Vagina (tissue), 2 donors: ENCODE results near the gene SERPINB10.

Experiments
- CTCF ChIP-seq, 3 experiments: fragments of 450-650 bp in 2 of 3; fragments of 200-600 bp in 1 of 3; sonication (generic) in 1 of 3; IDR thresholded peaks; one replicate each; pipeline ENCODE4 v1.5.1; 2017 to 2019; ENCODE audit warnings: antibody characterized with exemption in 3 of 3, mild to moderate bottlenecking in 2 of 3, moderate library complexity in 2 of 3
- POLR2A ChIP-seq, 2 donors: fragments of 450-650 bp; IDR thresholded peaks; one replicate each; pipeline ENCODE4 v1.6.1; 2017; ENCODE audit warnings: antibody characterized with exemption in 2 of 2, mild to moderate bottlenecking in 2 of 2, moderate library complexity in 2 of 2
- POLR2AphosphoS5 ChIP-seq, 2 donors: sonication (generic); formaldehyde crosslinking; IDR thresholded peaks; one replicate each; pipeline ENCODE4 v1.9.0; 2017; ENCODE audit warnings: antibody characterized with exemption in 2 of 2, mild to moderate bottlenecking in 2 of 2, low read depth in 1 of 2; ENCODE audit not compliant: insufficient read depth in 1 of 2

DNA sequence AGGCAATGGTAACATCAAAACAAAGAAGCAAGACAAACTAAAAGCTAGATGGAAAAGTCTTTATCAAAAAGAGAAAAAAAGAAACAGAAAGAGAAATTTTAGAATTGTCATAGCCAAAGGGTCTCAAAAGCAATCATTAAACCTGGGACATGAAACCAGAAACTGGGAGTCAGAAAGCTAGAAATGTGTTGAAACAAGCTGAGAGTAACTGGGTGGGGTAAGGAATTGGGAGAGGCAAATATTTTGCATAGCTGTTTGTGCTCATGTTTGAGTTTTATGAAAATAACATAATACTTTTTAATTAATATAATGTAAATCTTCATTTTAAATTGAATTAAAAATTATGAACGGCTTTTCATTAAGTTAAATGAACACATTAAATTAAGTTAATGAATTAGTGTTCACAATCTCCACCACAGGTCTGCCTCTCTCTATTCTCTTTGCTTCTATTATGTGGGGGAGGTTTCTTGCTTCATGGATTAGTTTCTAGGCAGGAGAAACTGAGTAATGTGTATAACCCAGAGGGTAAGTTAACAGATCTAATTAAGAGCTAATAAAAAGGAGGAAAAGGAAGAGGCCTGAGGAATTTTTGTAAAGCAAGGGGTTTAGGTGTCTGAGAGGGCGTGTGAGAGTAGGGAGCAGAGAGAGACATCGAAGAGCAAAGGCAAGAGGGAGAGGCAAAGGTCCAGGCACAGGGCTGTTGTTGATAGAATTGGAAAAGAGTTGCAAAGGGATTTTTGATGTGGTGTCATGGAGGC lies 40.2 kb upstream of the SERPINB10 start:
- TF ChIP-seq POLR2A (IDR thresholded peaks at IDR 0.05) (no peak), CTCF (IDR thresholded peaks at IDR 0.05) (no peak), POLR2AphosphoS5 (IDR thresholded peaks at IDR 0.05; ENCODE audit: insufficient read depth in 1 of 2, low read depth in 1 of 2) (no peak)
